ENCODE results near the gene C1QBP.

DNA sequence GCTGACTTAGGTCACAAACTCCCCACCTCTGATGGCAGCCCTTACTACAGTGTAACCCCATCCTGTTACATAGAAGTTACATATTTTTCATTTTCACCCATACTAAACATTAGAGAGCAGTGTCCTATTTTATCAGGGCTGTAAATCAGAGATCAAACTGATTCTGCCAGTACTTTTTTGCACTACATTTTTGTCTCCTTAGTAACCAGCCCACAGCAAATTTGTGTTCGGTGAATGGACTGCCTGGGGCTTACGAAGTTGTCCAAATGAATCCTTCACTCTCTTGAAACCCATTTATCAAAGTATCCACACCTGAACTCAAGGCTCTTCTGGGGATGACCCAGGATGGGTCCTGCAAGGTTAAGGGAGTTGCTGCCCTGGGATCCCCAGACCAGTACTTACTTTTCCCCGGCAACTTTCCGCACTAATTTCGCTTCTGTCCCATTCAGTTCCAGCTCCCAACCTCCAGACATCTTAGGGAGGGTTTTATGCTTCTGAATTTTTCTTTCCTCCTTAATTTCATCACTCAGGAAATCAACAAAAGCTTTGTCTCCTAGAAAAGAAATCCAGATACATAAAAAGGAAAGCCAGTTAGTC lies 1.1 kb downstream of the C1QBP start:
- no peak for TF ChIP-seq YY1 (IDR thresholded peaks at IDR 0.05; ENCODE audit: insufficient read depth, insufficient read length)
- no peak for TF ChIP-seq ZNF274 (IDR thresholded peaks at IDR 0.05; ENCODE audit: low read depth, low read length)
